Suprapubic skin (tissue), 3 donors: ENCODE measurements around the gene L1CAM.

Experiments used
- POLR2A ChIP-seq, 2 donors: fragments of 450-650 bp; IDR thresholded peaks; one replicate each; pipeline ENCODE4 v1.6.1; 2017; ENCODE audit warnings: antibody characterized with exemption in 2 of 2, mild to moderate bottlenecking in 2 of 2, moderate library complexity in 2 of 2
- TF ChIP-seq, protein P1 (sequence below), 2 donors: fragments of 200-600 bp in 1 of 2; fragments of 450-650 bp in 1 of 2; sonication (generic) in 1 of 2; IDR thresholded peaks; one replicate each; pipeline ENCODE4 v1.5.1; 2016 to 2019; ENCODE audit warnings: antibody characterized with exemption in 2 of 2, mild to moderate bottlenecking in 1 of 2, moderate library complexity in 1 of 2

DNA sequence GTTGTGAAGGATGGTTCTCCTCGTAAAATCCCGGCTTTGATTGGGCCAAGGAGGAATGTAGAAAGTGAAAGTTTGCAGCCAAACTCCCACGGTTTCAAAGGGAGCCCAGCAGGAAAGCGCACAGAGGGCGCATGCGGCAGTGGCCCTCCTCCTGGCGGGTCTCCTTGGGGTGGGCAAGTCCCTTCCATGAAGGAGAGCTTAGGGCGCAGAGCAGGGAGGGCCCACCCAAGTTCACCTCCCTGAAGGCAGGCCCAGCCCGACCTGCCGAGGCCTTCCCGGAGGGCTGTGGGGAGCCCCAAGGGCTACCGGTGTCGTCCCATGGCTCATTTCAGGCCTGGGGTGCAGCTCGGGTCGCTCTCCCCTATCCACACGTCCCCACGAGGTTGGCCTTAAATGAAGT, 57.7 kb downstream of the L1CAM start:
- TF ChIP-seq, protein P1, sequence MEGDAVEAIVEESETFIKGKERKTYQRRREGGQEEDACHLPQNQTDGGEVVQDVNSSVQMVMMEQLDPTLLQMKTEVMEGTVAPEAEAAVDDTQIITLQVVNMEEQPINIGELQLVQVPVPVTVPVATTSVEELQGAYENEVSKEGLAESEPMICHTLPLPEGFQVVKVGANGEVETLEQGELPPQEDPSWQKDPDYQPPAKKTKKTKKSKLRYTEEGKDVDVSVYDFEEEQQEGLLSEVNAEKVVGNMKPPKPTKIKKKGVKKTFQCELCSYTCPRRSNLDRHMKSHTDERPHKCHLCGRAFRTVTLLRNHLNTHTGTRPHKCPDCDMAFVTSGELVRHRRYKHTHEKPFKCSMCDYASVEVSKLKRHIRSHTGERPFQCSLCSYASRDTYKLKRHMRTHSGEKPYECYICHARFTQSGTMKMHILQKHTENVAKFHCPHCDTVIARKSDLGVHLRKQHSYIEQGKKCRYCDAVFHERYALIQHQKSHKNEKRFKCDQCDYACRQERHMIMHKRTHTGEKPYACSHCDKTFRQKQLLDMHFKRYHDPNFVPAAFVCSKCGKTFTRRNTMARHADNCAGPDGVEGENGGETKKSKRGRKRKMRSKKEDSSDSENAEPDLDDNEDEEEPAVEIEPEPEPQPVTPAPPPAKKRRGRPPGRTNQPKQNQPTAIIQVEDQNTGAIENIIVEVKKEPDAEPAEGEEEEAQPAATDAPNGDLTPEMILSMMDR (IDR thresholded peaks at IDR 0.05), result no peak
- TF ChIP-seq POLR2A (IDR thresholded peaks at IDR 0.05), result no peak
